Caki2 (cell line): Measurements from ENCODE around the gene RBM6. TPM values are rescaled to one million over a fixed set of nuclear protein-coding genes. Genes with fewer than 3 reads are reported as not detected.
"Not testable (repeated sequence)": the region's sequence is repeated elsewhere in the genome, so short reads cannot be mapped to it uniquely, and the experiment has no call there.

Experiments used
- DNase-seq: peaks from one replicate; pipeline ENCODE4 v3.0.0-alpha.2; 2015; ENCODE audit warnings: low read depth
- in situ Hi-C: cut with HindIII; loops from 2 replicates; pipeline ENCODE4 v1.10.0; 2016; ENCODE audit warnings: low sequenced_read_pairs, low pct_unique_long_range_greater_than_20kb, mixed read lengths
- total RNA-seq: library from RNA; depleted of rRNA; stranded (reverse); fragments of >200 nt; shearing (Covaris generic); gene quantifications from 2 replicates; pipeline ENCODE4 v1.2.3, GENCODE V29; 2014; ENCODE audit warnings: low replicate concordance

Gene RBM6
- total RNA-seq, 1 experiment from 2014 or later: 7.1 TPM

DNA sequence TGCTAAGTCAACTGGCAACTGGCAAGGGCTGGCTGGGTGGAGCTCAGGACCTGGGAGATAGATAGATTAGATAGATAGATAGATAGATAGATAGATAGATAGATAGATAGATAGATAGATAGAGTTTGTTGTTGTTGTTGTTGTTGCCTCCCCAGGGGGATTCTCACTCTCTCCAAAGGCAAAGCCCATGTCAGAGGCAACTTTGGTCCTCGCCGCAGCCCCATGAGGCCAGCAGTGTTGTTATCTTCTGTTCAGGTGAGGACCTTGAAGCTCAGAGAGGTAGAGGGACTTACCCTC lies 28.9 kb upstream of the RBM6 start:
- DNase-seq: no peak
- in situ Hi-C loops: no loop called here

DNA sequence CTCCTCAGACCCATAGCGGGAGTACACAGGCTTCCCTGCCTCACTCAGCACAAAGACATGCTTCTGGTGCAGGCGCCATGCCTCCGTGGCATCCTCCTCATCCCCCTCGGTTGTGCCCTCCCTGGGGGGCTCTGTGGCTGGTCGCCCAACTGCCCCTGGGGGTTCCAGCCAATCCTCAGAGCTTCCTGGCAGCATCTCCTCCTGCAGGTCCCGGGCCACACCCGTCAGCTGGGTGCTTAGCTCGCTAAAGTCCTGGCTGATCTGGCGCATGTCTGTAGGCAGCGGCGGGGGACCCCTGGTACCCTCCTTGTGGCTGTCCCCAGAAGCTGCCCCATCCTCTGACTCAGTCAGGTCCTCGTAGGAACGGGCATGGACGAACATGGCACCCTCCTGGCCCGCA lies 28.3 kb upstream of the RBM6 start:
- DNase-seq: no peak
- in situ Hi-C loops: no loop called here

DNA sequence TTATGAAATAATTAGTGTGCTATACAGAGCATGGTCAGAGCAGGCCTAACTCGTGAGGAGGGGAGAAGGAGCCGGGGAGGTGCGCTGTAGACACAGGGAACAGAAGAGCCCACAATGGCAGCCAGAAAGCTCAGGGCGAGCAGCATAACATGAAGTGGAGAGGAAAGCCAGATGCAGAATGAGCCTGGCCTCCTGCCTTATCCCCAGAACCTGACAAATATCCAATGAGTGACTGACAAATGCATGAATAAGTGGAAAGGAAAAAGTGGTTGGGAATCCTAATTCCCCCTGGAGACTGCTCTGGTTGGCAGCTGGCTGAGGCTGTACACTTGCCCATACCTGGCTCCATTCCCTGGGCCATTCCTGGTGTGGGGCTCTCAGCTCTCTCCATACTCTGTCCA lies 27.1 kb upstream of the RBM6 start:
- DNase-seq: no peak
- in situ Hi-C loops: no loop called here

DNA sequence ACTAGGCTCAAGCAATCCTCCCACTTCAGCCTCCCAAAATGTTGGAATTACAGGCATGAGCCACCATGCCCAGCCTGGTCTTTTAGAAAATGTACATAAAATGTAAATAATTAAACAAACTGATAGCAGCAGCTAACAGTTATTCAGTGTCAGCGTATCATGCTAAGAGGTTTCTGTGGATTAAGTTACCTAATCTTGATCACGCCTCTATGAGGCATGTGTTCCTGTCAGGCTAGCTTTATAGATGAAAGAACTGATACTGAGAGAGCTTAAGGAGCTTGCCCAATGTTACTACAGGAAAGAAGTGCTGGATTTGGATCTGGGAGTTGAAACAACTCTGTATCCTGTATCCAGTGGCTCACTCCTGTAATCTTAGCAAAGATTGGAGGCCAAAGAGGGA lies 25.0 kb upstream of the RBM6 start:
- in situ Hi-C loops: no loop called here
- DNase-seq: no peak

DNA sequence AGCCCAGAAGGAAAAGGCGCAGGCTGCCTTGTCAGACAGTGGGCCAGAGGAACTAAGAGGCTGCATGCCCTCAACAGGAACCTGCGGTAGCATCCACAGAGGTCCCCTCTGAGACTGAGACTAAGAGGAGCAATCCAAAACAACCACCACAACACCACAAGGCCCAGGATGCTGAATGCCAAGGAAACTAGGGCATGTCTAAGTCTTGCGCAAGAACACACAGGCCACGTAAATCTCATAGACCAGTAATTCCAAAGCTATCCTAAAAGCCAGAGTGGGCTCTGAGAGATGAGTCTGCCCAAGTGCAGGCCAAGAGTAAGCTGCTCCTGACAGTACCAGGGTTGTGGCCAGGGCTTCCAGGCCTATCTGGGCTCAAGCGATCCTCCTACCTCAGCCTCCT lies 23.3 kb upstream of the RBM6 start:
- in situ Hi-C loops: no loop called here
- DNase-seq: no peak

DNA sequence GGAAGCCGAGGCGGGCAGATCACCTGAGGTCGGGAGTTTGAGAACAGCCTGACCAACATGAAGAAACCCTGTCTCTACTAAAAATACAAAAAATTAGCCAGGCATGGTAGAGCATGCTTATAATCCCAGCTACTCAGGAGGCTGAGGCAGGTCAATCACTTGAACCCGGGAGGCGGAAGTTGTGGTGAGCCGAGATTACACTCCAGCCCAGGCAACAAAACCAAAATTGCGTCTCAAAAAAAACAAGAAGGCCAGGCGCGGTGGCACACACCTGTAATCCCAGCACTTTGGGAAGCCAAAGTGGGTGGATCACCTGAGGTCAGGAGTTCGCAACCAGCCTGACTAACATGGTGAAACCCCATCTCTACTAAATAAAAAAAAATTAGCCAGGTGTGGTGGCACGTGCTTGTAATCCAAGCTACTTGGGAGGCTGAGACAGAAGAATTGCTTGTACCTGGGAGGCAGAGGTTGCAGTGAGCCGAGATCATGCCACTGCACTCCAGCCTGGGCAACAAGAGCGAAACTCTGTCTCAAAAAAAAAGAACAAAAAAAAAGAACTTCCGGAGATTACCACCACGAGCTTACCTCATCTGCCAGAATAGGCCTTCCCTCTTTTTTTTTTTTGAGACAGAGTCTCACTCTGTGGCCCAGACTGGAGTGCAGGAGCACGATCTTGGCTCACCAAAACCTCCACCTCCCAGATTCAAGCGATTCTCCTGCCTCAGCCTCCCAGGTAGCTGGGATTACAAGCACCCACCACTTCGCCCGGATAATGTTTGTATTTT lies 22.0 kb upstream of the RBM6 start:
- DNase-seq, in situ Hi-C loops: not testable (repeated sequence)

DNA sequence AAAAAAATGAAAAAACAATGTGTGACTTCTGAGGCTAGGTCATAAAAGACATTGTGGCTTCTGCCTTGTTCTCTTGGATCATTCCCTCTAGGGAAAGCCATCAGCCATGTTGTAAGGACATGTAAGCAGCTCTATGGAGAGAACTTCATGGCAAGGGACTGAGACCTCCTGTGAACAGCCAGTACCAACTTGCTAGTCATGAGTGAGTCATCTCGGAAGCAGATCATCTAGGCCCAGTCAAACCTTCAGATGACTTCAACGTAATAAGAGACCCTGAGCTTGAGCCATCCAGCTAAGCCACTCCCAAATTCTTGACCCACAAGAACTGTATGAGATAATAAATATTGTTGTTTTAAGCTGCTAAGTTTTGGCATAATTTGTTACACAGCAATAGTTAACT lies 15.3 kb upstream of the RBM6 start:
- in situ Hi-C loops: no loop called here
- DNase-seq: peak; percentile 32

DNA sequence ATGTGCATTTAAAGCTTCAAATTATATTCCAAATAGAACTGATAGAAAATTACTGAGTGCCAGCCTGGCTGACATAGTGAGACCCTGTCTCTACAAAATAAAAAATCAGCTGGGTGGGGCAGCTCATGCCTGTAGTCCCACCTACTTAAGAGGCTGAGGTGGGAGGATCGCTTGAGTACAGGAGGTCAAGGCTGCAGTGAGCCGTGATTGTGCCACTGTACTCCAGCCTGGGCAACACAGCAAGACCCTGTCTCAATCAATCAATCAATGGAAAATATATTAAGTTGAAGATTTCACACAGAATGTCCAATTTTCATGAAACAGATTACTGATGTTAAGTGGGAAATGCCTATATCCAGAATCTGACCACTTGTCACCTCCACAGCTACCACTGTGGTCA lies 14.5 kb upstream of the RBM6 start:
- DNase-seq: no peak
- in situ Hi-C loops: no loop called here

DNA sequence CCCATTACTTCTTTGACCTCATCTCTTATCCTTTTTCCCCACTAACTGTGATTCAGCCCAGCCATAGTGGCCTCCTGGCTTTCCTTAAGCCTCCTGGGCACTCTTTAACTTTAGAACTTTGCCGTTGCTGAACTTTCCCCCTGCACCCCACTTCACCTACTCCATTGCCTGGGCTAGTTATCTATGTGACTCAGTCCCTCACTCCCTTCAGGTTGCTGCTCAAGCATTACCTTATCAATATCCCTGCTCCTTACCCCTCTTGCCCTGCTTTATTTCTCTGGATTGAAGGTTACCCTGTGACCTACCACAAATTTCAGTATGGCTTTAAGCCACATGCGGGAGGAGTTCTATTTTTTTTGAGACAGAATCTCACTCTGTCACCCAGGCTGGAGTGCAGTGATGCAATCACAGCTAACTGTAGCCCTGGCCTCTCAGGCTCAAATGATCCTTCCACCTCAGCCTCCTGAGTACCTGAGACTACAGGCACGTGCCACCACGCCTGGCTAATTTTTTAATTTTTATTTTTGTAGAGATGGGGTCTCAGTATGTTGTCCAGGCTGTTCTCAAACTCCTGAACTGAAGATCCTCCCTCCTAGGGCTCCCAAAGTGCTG lies 13.7 kb upstream of the RBM6 start:
- DNase-seq: no peak
- in situ Hi-C loops: no loop called here

DNA sequence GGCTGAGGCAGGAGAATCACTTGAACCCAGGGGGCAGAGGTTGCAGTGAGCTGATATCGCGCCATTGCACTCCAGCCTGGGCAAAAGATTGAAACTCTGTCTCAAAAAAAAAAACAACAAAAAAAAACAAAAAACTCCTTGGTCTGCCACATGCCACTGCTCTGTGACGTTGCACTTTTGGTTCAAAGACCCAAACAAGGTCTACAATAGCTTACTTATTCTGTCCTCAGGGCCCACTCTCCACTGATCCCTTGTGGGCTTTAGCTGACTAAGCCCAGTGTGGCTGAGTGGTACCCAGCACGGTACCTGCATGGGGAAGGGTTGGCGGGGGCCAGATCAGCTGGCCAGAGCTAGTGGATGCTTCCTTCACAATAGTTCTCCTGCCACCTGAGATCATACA lies 12.2 kb upstream of the RBM6 start:
- in situ Hi-C loops: no loop called here
- DNase-seq: peak; percentile 56

DNA sequence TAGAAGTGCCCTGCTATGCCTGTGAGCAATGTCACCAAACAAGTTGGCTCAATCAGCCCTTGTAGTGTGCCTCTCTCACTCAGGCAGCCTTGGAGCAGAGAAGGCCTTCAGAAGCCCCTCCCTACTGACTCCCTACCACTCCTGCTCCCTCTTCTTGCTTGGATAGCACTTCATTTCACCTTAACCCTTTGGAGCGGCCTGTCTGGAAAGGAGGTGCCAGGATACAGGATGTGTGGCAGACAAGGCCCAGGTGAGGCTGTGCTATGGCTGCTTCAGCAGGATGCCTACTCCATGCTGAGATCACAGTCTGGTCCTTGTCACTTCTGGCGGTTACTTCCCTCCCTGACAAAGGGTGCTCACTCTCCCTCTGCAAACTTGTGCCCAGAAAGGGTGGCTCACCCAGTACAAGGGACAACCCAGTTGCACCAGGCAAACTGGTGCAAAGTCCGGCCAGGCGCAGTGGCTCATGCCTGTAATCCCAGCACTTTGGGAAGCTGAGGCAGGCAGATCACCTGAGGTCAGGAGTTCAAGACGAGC lies 11.4 kb upstream of the RBM6 start:
- no peak for DNase-seq
- in situ Hi-C loops: no loop called here

DNA sequence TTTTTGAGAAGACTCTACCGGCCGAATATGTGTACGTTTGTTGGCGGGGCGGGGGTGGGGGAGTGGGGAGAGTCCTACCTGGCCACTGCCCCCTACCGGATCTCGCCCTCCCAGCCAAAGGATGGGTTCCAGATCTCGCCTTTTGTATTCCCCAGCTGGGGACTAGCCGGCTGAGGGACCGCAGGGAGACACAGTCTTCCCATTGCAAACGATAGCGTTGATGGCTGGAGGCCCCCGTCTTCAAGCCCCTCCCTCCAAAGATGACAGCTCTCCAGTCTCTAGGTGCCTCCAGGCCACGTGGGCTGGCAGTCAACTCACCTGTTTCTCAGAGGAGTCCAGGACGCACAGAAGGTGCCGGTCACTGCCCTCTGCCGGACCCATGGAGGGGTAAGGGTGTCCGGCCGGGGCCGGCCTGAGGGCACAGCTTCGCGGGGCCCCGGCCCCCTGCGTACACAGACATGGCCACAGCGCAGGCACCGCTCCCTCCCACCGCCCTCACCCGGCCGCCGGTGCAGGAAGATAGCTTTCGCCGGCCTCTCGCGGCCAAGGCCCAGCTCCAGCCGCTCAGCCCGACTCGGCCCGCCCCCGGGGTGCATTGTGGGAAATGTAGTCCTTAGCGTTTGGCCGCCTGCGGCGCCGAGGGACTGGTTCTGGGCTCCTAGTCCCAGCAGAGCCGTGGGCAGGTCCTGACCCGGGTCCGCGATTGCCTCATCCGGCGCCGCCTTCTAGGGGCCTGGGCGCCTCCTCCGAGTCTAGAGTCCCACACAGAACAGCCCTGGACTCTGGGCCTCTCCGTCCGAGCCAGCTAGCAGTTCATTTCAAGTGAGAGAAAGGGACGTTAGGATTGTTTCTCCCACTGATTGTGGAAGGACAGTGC lies 10.4 kb upstream of the RBM6 start, which contains the start of gene MON1A:
MON1A (minus strand) TSS at position 521 of the 877 bp plus-strand sequence. CDS start 16,465 bp downstream, outside the sequence.
- in situ Hi-C loops: no loop called here
- DNase-seq: peak; percentile 80

DNA sequence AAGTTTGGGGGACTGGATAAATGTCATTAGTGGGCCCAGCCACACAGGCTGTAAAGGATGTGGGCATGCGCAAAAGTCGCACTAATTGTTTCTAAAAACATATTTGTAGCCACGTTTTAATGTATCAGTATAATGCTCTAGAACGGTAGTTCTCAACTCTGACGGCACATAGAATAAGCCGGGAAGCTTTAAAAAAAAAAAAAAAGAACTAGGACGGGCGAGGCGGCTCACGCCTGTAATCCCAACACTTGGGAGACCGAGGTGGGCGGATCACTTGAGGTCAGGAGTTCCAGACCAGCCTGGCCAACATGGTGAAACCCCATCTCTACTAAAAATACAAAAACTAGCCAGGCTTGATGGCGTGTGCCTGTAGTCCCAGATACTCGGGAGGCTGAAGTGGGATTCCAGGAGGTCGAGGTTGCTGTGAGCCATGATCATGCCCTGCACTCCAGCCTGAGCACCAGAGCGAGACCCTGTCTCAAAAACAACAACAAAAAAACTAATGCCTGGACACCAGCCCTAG lies 9.7 kb upstream of the RBM6 start:
- DNase-seq: no peak
- in situ Hi-C loops: no loop called here

DNA sequence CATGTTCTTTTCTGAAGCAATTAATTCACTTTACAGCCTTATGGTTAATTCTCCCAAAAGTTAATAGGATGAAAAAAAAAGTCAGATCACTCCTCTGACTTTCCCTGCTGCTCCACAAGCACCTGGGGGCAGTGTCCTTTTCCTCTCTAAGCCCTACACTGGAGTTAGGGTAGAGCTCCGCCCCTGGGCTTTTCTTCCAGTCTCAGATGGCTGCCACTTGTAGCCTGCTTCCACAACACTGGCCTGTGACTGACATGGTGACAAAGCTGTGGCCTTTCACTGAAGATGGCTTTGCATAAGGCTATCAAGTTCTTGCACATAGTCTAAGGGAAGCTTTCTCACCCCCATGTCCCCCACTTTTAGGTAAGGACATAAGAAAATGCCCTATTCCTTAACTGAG lies 9.0 kb upstream of the RBM6 start:
- in situ Hi-C loops: no loop called here
- DNase-seq: peak; percentile 70

DNA sequence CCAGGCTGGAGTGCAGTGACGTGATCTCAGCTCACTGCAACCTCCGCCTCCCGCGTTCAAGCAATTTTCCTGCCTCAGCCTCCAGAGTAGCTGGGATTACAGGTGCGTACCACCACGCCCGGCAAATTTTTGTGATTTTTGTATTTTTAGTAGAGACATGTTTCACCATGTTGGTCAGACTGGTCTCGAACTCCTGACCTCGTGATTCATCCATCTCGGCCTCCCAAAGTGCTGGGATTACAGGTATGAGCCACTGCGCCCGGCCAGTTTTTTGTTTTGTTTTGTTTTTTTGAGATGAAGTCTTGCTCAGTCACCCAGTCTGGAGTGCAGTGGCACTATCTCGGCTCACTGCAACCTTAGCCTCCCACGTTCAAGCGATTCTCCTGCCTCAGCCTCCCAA lies 7.7 kb upstream of the RBM6 start:
- DNase-seq, in situ Hi-C loops: not testable (repeated sequence)

DNA sequence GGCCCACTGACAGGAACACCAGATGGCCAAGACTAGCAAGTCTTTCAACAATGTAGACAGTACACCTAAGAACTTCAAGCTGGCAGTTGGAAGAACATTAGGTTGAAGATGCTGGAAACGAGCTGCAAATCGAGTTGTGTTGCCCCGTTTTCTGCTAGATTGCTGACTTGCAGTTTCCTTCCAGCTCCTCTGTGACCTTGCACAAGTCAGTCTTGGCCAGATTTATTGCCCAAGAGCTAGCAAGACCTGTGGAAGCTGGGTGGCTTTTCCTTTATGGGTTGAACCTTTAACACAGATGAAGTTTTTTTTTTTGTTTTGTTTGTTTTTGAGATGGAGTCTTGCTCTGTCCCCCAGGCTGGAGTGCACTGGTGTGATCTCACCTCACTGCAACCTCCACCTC lies 2.9 kb upstream of the RBM6 start:
- in situ Hi-C loops: no loop called here

DNA sequence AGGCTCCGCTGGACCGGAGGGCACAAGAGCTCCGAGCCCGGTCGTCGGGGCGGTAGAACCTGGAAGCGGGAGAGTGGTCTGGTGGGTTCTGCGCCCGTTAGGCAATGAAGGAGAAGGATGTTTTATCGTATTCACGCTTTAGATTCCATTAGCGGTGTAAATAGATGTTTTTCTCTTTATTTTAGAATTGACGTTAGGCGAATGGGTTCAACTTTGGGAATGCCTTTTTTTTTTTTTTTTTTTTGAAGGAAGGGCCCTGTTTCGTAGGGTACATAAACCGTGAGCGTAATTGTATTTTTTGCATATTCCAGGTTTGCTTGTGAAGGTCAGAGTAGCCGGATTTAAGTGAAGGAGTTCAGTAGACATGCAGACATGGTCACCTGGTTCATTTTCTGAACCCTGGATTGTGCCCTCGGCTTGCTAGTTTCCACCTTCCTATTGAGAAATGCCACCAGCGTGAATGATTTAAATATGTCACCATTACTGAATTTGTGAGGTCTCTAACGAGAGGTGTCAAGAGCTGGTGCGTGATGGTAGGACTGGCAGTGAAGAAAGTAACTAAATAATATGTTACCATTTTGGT lies 808 bp downstream of the RBM6 start:
- DNase-seq: no peak
- in situ Hi-C loops: no loop called here

More for the DNA sequence above, 2.9 kb upstream of the RBM6 start:
- DNase-seq: no peak

DNA sequence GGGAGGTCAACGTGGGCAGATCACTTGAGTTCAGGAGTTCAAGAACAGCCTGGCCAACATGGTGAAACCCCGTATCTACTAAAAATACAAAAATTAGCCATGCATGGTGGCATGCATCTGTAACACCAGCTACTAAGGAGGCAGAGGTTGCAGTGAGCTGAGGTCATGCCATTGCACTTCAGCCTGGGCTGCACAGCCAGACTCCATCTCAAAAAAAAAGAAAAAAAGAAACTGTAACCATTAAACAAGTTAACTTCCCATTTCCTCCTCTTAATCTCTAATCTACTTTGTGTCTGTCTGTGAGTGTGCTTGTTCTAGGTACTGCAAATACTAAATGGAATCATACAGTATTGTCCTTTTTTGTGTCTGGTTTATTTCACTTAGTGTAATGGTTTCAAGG lies 2.7 kb downstream of the RBM6 start:
- peak; percentile 29 for DNase-seq
- in situ Hi-C loops: no loop called here
